Bronchial epithelial cell (primary cell): Measurements from ENCODE around the gene SDSL. TPM values are rescaled to one million over a fixed set of nuclear protein-coding genes. Genes with fewer than 3 reads are reported as not detected.

ENCODE experiments used
- DNase-seq: peaks from one replicate; pipeline ENCODE4 v3.0.0-alpha.2; 2010; ENCODE audit warnings: low read depth
- FAIRE-seq: peaks from 2 replicates; lab custom pipeline; 2011; peaks lifted over from hg19 to GRCh38; lab: Jason Lieb, UNC
- H3K27me3 ChIP-seq: 2 replicates; pipeline ENCODE4 v1.5.1; 2011; ENCODE audit warnings: low read length; ENCODE audit not compliant: control insufficient read depth, insufficient read depth
- H3K36me3 ChIP-seq: 2 replicates; pipeline ENCODE4 v1.5.1; 2011; ENCODE audit warnings: low read length; ENCODE audit not compliant: control insufficient read depth, insufficient read depth
- H3K4me3 ChIP-seq: 2 replicates; pipeline ENCODE4 v1.5.1; 2011; ENCODE audit warnings: mild to moderate bottlenecking, low read depth, low read length, control low read depth
- CTCF ChIP-seq: IDR thresholded peaks from 2 replicates; pipeline ENCODE4 v1.5.1; 2011; ENCODE audit warnings: mild to moderate bottlenecking, moderate library complexity, low read length, control low read depth, inconsistent platforms; ENCODE audit not compliant: insufficient read depth, severe bottlenecking
- total RNA-seq: library from RNA; depleted of rRNA; stranded (reverse); fragments of >200 nt; gene quantifications from 2 replicates; pipeline ENCODE4 v1.2.1, GENCODE V29; 2014

The SDSL gene
- total RNA-seq, 1 donor from 2014 or later = 4.7 TPM

- no peaks in the 10 kb centered on the region for H3K27me3 ChIP-seq
- H3K36me3 ChIP-seq = no peaks in the 10 kb centered on the region
- DNase-seq (no peak), FAIRE-seq (no peak)
- no peak for TF ChIP-seq CTCF
- H3K4me3 ChIP-seq = no peak overlapping the region
Observed at GRCh38 chr12:113401066-113402000, 20.8 kb upstream of the SDSL start.

GRCh38 chr12:113402586-113403260, 19.5 kb upstream of the SDSL start:
- DNase-seq = no peak

GRCh38 chr12:113403435-113404415, 18.5 kb upstream of the SDSL start, which contains the start of gene SDS:
TSS of gene SDS (minus strand) at chr12:113403887. CDS start at chr12:113399708, 4,179 bp downstream.
- no peak within 1 kb of the TSS for H3K4me3 ChIP-seq
- DNase-seq (no peak), FAIRE-seq (no peak)
- no peaks in the 10 kb centered on the region for H3K27me3 ChIP-seq
- TF ChIP-seq CTCF = no peak
- H3K36me3 ChIP-seq = no peaks in the 10 kb centered on the region

More at GRCh38 chr12:113402586-113403260, 19.5 kb upstream of the SDSL start:
- TF ChIP-seq CTCF = no peak
- H3K4me3 ChIP-seq = no peak overlapping the region
- no peak for FAIRE-seq
- H3K27me3 ChIP-seq = no peaks in the 10 kb centered on the region
- no peaks in the 10 kb centered on the region for H3K36me3 ChIP-seq

- H3K27me3 ChIP-seq = no peaks in the 10 kb centered on the region
- no peaks in the 10 kb centered on the region for H3K36me3 ChIP-seq
- H3K4me3 ChIP-seq = no peak overlapping the region
- TF ChIP-seq CTCF = no peak
- no peak for DNase-seq
- FAIRE-seq = no peak
Observed at GRCh38 chr12:113405694-113406093, 16.5 kb upstream of the SDSL start.

GRCh38 chr12:113407931-113408600, 14.1 kb upstream of the SDSL start:
- H3K36me3 ChIP-seq = no peaks in the 10 kb centered on the region
- peak; percentile 18 for DNase-seq

More at GRCh38 chr12:113407931-113408600, 14.1 kb upstream of the SDSL start:
- H3K4me3 ChIP-seq = no peak overlapping the region
- no peak for TF ChIP-seq CTCF
- no peaks in the 10 kb centered on the region for H3K27me3 ChIP-seq
- no peak for FAIRE-seq
